C4-2B (cell line): Measurements from ENCODE around the gene CHCHD5.

Source experiments
- H3K27ac ChIP-seq: fragments of 450-650 bp; 2 replicates; pipeline ENCODE4 v1.5.1; 2017
- ZFX ChIP-seq: fragments of 450-650 bp; IDR thresholded peaks from 2 replicates; pipeline ENCODE4 v1.6.1; 2017
- TF ChIP-seq, protein P1 (sequence below): fragments of 450-650 bp; conservative IDR thresholded peaks from 2 replicates; pipeline ENCODE4 v1.5.1; 2017; ENCODE audit warnings: mild to moderate bottlenecking

CHCHD5 gene

DNA sequence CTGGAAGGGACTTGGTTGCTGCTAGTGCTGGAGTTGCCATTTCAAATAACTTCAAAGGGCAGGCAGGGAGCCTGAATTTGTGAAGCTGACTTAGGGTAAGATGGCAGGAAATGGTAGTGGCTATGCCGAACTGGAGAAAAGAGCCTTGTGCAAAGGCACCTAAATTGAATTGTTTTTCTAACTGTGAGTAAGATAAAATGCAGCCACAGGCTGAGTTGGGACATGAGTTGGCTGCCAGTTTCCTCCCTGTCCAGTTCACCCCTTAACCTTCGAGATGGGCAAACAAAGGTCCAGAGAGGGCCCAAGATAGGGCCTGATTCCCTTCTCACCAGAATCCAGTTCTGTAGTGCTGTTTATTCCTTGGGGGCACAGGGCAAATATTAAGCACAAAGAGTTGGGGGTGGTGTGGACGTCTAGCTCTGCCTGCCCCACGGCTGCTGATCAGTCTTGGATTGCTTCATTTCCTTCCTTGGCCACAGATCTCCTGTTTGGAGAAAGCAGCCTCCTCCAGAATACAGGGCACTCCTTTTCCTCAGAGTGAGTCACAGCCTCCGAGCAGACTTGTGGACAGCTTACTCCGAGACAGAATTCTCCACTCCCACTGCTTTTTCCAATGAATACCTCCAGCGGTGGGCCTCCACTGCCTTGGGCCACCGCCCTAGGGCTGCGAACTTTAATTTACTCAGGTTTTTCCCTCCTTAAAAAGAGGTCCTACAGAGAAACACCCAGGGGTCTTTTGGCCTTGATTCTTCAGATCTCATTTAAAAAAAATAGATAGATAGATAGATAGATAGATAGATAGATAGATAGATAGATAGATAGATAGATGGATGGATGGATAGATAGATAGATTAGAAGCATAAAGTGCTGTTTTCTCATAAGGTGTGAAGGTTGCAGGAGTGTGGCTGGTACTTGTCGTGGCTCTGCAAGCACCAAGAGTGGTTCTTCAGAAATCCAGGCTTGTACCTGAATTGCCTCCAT, 42.9 kb downstream of the CHCHD5 start:
- no peak overlapping the region for H3K27ac ChIP-seq

DNA sequence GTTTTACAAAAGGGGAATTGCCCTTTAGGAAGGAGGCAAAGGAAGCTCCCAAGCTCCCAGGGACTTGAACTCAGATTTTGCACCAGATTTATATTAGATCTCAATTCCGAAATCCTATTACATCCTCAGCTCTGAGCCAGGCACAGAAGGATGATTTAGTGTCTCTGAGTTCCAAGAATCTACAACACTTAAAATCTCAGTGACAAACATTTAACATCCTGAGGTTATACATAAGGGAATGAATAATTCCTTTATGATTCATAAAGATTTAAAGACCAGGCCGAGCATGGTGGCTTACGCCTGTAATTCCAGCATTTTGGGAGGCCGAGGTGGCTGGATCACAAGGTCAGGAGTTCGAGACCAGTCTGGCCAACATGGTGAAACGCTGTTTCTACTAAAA, 44.8 kb downstream of the CHCHD5 start:
- H3K27ac ChIP-seq, result no peak overlapping the region
- TF ChIP-seq, protein P1, sequence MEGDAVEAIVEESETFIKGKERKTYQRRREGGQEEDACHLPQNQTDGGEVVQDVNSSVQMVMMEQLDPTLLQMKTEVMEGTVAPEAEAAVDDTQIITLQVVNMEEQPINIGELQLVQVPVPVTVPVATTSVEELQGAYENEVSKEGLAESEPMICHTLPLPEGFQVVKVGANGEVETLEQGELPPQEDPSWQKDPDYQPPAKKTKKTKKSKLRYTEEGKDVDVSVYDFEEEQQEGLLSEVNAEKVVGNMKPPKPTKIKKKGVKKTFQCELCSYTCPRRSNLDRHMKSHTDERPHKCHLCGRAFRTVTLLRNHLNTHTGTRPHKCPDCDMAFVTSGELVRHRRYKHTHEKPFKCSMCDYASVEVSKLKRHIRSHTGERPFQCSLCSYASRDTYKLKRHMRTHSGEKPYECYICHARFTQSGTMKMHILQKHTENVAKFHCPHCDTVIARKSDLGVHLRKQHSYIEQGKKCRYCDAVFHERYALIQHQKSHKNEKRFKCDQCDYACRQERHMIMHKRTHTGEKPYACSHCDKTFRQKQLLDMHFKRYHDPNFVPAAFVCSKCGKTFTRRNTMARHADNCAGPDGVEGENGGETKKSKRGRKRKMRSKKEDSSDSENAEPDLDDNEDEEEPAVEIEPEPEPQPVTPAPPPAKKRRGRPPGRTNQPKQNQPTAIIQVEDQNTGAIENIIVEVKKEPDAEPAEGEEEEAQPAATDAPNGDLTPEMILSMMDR, result no peak
- no peak for TF ChIP-seq ZFX

More for the DNA sequence above, 42.9 kb downstream of the CHCHD5 start:
- TF ChIP-seq, protein P1, result no peak
- TF ChIP-seq ZFX, result no peak

DNA sequence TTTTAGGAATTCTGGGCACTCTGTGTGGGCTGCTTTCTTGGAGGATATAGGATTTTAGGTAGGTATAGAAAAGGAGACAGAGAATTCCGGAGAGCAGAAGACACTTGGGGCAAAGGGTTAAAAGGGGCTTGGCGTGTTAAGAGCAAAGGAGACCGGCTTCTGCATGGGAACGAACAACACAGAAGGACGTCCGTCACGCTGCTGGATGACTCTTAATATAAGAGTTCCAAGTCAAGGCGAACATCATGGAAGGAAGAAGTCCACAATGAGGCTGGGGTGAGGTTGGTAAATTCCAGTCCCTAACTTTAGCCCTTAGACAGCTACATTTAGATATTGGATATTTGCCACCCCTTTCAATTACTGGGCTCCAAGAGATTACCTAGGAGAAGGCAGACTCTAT, 45.4 kb downstream of the CHCHD5 start:
- TF ChIP-seq ZFX, result no peak
- TF ChIP-seq, protein P1, result no peak
- no peak overlapping the region for H3K27ac ChIP-seq

DNA sequence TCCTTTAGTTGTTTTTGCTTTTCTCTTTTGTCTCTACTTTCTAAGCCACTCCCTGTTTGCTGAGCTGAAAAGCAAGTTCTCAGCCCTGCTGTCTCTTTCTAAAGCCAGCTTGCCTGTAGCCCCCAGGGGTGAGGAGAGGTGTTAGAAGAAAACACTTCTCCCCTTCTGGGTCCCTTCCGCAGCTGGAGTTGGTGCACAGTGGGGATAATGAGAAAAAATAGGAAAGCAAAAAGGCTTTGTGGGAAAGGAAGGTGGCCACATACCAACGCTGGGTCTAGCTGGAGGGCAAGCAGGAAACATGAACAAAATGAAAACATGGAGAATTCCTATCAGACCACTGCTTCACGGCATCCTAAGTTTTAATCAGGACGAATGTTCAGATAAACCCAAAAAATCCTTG, 45.9 kb downstream of the CHCHD5 start:
- H3K27ac ChIP-seq, result no peak overlapping the region
- no peak for TF ChIP-seq ZFX
- TF ChIP-seq, protein P1, result no peak

DNA sequence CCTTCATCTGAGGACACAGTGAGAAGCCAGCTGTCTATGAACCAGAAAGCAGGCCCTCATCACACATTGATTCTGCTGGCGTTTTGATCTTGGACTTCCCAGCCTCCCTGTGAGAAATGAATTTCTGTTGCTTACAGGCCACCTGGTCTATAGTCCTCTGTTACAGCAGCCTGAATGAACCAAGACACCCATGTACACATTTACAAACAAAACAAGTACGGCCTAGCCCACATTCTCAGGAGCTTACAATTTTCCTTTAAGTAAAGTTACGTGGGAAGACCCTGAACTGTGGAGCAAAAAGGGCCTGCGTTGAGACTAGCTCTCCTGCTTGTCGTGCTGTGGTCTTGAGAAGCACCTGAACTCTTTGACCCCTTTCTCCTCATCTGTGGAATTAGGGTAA, 49.3 kb downstream of the CHCHD5 start:
- H3K27ac ChIP-seq, result no peak overlapping the region
- TF ChIP-seq, protein P1, result no peak
- no peak for TF ChIP-seq ZFX

DNA sequence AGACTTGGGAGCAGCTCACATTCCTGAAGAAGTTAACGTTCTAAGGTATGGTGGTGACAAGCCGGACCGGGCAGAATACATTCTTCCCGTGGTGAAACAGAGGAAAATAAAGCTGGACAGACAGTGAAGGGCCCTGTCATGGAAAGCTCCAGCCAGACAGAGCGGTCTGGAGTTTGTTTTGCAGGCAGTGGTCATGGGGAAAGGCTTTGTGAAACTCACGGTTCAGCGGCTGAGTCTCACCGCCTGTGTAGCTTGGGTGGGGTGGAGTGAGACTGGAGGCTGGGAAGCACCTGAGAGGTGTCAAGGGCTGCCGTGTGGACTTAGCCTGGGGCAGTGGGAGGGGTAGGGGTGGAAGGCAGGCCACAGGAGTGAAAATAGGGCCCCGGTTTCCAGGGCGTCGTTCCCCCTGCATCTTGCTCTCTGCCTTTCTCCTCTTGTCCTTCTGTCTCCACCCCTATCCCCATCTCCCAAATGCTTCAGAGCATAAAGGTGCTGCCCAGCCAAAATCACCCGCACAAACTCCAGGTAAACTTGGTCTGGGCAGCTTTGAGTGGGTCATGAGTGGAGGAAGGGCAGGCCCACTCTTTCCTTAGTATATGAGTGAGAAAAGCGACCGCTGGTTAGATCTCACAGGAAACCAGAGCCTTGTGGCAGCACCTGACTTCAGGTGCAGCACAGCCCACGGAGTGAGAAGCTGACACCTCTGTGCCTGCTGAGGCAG, 49.9 kb downstream of the CHCHD5 start:
- TF ChIP-seq, protein P1, result no peak
- no peak overlapping the region for H3K27ac ChIP-seq

DNA sequence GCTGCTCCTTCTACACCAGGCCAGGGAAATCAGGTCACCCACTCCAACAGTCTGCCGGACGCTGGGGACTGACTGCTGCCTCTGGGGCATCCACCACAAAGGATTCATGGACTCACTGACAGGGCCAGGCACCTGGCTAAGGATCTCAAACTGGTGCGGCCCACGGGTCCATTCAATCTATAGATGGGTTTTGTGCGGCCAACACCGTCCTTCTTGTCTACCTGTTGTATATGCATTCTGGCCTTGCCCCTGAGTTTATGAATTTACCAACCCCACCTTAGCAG, 50.4 kb downstream of the CHCHD5 start:
- no peak overlapping the region for H3K27ac ChIP-seq
- TF ChIP-seq ZFX, result no peak
- TF ChIP-seq, protein P1, result no peak
